IPS DF 4.7 (cell line): ENCODE results near the gene PKNOX2.

Source experiments
- DNase-seq: peaks from one replicate; pipeline ENCODE4 v3.0.0-alpha.2; 2013; ENCODE audit warnings: low spot score; ENCODE audit errors: extremely low read depth

Gene PKNOX2

GRCh38 chr11:125312812-125313211 is 148.3 kb downstream of the PKNOX2 start:
- no peak for DNase-seq

GRCh38 chr11:125313271-125314219 is 149.0 kb downstream of the PKNOX2 start:
- DNase-seq: no peak

- DNase-seq: no peak
These were observed 149.9 kb downstream of the PKNOX2 start for GRCh38 chr11:125314276-125315078.

- no peak for DNase-seq
These were observed 150.7 kb downstream of the PKNOX2 start for GRCh38 chr11:125315079-125315740.

GRCh38 chr11:125317416-125317815 is 152.9 kb downstream of the PKNOX2 start:
- DNase-seq: no peak

- no peak for DNase-seq
These were observed 155.1 kb downstream of the PKNOX2 start for GRCh38 chr11:125319649-125320048.

GRCh38 chr11:125320347-125321076 is 156.0 kb downstream of the PKNOX2 start:
- no peak for DNase-seq

GRCh38 chr11:125322289-125322688 is 157.7 kb downstream of the PKNOX2 start:
- no peak for DNase-seq

GRCh38 chr11:125325196-125325595 is 160.6 kb downstream of the PKNOX2 start:
- no peak for DNase-seq

GRCh38 chr11:125326126-125326525 is 161.6 kb downstream of the PKNOX2 start:
- DNase-seq: no peak

GRCh38 chr11:125327518-125328224 is 163.1 kb downstream of the PKNOX2 start:
- DNase-seq: no peak

- DNase-seq: no peak
These were observed 163.7 kb downstream of the PKNOX2 start for GRCh38 chr11:125328225-125328580.

GRCh38 chr11:125329786-125330185 is 165.2 kb downstream of the PKNOX2 start:
- no peak for DNase-seq

GRCh38 chr11:125330462-125331325 is 166.1 kb downstream of the PKNOX2 start:
- DNase-seq: no peak

GRCh38 chr11:125331357-125332035 is 166.9 kb downstream of the PKNOX2 start:
- no peak for DNase-seq

GRCh38 chr11:125332821-125333220 is 168.3 kb downstream of the PKNOX2 start:
- DNase-seq: no peak

- no peak for DNase-seq
These were observed 169.0 kb downstream of the PKNOX2 start for GRCh38 chr11:125333354-125334073.

GRCh38 chr11:125335106-125335505 is 170.6 kb downstream of the PKNOX2 start:
- no peak for DNase-seq
